CD4-positive, alpha-beta T cell treated with Interleukin-12 subunit alpha and Interleukin-12 subunit beta, for 1 hour (primary cell): Measurements from ENCODE around the gene CSF3.
"Not testable (repeated sequence)": the region's sequence is repeated elsewhere in the genome, so short reads cannot be mapped to it uniquely, and the experiment has no call there.

ENCODE experiments used
- DNase-seq: peaks from one replicate; pipeline ENCODE4 v3.0.0-alpha.2; 2020

CSF3 gene

GRCh38 chr17:39999067-39999466 lies 16.2 kb upstream of the CSF3 start:
- DNase-seq = no peak

GRCh38 chr17:40000161-40000560 lies 15.1 kb upstream of the CSF3 start:
- no peak for DNase-seq

DNA sequence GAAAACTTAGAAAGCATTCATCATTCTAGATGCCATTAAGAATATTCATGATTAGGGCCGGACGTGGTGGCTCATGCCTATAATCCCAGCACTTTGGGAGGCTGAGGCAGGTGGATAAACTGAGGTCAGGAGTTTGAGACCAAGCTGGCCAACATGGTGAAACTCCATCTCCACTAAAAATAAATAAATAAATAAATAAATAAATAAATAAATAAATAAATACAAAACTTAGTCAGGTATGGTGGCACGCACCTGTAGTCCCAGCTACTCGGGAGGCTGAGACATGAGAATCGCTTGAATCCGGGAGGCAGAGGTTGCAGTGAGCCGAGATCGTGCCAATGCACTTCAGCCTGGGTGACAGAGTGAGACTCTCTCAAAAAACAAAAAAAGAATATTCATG lies 13.9 kb upstream of the CSF3 start:
- not testable (repeated sequence) for DNase-seq

DNA sequence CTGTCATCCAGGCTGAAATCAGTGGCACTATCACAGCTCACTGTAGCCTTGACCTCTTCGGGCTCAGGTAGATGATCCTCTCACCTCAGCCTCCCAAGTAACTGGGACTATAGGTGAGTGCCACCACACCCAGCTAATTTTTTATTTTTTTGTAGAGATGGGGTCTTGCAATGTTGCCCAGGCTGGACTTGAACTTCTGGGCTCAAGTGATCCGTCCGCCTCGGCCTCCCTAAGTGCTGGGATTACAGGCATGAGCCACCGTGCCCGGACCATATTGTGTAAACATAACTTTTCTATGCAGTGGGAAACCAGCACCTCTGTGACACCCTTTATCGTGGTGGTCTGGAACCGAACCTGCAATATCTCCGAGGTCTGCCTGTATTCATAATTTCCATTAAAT lies 11.2 kb upstream of the CSF3 start:
- DNase-seq = no peak

DNA sequence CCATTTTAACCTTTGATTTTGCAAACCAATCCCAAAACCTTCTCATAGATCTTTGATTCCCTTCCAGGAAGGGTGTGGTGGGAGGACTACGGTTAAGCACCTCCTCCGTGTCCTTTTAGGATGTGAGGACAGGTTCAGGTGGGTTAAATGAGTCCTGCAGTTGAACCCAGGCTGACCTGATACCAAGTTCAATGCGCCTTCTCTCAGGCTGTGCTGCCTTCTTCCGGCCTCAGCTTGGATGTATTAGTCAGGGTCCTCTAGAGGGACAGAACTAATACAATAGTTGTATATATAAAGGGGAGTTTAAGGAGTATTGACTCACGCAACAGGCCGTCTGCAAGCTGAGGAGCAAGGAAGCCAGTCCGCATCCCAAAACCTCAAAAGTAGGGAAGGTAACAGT lies 10.5 kb upstream of the CSF3 start:
- DNase-seq = no peak

DNA sequence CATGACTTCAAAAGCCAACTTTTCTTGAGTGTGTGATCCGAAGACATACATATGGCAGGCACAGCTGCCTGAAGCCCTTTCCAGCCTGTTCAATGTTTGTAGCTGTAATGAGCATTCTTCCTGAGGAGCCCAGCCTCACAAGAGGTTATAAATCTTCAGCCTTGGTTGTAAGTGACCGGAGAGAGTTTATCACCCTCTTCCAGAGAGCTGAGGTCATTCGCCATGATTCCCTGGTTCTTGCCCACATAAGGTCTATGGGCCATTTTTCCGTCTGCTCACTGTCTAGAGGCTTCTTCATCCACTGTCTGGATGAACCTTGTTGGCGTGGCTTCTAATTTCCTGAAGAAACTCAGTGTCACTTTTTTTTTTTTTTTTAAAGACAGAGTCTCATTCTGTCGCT lies 9.7 kb upstream of the CSF3 start:
- no peak for DNase-seq

- DNase-seq = not testable (repeated sequence)
These were observed 4.2 kb upstream of the CSF3 start for GRCh38 chr17:40010946-40011500.

DNA sequence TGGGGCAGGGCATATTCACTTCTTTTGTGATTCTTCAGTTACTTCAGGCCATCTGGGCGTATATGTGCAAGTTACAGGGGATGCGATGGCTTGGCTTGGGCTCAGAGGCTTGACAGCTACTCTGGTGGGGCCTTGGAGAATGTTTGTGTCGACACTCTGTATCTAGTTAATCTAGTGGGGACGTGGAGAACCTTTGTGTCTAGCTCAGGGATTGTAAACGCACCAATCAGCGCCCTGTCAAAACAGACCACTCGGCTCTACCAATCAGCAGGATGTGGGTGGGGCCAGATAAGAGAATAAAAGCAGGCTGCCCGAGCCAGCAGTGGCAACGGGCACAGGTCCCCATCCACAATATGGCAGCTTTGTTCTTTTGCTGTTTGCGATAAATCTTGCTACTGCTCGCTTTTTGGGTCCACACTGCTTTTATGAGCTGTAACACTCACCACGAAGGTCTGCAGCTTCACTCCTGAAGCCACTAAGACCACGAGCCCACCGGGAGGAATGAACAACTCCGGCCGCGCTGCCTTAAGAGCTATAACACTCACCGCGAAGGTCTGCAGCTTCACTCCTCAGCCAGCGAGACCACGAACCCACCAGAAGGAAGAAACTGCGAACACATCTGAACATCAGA lies 3.1 kb upstream of the CSF3 start:
- not testable (repeated sequence) for DNase-seq

GRCh38 chr17:40014375-40014980 lies 762 bp upstream of the CSF3 start:
- no peak for DNase-seq

DNA sequence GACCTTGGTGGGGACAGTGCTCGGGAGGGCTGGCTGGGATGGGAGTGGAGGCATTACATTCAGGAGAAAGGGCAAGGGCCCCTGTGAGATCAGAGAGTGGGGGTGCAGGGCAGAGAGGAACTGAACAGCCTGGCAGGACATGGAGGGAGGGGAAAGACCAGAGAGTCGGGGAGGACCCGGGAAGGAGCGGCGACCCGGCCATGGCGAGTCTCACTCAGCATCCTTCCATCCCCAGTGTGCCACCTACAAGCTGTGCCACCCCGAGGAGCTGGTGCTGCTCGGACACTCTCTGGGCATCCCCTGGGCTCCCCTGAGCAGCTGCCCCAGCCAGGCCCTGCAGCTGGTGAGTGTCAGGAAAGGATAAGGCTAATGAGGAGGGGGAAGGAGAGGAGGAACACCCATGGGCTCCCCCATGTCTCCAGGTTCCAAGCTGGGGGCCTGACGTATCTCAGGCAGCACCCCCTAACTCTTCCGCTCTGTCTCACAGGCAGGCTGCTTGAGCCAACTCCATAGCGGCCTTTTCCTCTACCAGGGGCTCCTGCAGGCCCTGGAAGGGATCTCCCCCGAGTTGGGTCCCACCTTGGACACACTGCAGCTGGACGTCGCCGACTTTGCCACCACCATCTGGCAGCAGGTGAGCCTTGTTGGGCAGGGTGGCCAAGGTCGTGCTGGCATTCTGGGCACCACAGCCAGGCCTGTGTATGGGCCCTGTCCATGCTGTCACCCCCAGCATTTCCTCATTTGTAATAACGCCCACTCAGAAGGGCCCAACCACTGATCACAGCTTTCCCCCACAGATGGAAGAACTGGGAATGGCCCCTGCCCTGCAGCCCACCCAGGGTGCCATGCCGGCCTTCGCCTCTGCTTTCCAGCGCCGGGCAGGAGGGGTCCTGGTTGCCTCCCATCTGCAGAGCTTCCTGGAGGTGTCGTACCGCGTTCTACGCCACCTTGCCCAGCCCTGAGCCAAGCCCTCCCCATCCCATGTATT lies 1.1 kb downstream of the CSF3 start:
- no peak for DNase-seq

- DNase-seq = no peak
These were observed 2.3 kb downstream of the CSF3 start for GRCh38 chr17:40017422-40018080.

DNA sequence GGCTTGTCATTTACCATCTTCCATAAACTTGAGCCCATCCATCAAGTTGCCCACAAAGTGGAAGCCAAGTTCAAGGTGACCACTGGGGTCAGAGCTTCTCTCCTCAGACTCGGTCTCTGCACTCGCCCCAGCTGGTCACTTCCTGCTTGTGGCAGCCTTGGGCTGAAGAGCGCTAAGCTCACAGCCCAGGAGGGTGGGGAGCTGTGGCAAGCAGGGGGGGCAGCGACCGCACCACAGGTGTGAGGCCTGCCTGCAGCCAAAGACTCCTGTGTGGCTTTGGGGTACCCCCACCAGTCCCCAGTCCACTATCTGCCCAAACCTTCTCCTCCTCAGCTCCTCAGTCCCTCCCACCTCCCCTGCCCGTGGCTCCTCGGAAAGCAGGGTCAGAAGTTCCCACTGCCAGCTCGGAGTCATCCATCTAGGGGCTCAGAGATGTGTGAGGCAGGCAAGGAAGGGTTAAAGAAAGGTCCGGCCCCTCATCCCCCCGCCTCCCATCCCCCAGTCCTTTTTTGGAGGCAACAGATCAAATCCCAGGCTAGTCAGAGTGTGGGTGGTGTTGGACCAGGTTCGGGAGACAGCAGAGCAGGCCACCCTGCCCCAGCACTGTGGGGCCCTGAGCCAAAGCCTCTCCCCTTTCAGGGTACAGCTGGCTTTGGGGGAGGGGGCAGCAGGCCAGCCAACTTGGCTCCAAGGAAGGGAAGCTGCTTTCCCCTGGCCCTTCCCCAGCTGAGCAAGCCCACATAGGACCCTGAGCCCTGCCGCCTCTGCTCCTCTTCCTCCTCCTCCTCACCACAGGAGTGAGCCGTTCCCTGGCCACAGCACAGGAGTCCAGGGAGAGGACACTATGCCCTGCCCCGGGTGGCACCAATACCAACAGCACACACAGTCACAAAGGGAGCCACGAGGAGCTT lies 3.2 kb downstream of the CSF3 start:
- DNase-seq = no peak

- no peak for DNase-seq
These were observed 4.1 kb downstream of the CSF3 start for GRCh38 chr17:40019140-40019991.

DNA sequence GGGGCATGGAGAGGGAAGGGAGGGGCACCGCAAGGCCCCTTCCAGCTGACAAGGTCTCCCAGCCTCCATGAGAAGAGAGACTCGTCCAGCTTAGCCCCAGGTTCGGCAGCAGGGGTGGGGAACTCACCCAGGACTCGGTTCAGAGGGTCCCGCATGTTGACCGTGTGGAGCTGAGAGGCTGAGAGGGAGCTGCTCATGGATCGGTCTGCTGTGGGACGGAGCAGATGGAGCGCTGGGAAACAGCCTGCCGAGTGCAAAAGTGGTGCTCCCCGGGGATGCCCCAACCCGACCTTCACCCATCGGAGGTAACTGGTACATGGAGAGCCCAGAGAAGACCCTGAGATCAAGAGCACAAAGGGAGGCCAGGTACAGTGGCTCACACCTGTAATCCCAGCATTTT lies 4.9 kb downstream of the CSF3 start:
- no peak for DNase-seq

GRCh38 chr17:40021451-40021971 lies 6.3 kb downstream of the CSF3 start:
- no peak for DNase-seq

DNA sequence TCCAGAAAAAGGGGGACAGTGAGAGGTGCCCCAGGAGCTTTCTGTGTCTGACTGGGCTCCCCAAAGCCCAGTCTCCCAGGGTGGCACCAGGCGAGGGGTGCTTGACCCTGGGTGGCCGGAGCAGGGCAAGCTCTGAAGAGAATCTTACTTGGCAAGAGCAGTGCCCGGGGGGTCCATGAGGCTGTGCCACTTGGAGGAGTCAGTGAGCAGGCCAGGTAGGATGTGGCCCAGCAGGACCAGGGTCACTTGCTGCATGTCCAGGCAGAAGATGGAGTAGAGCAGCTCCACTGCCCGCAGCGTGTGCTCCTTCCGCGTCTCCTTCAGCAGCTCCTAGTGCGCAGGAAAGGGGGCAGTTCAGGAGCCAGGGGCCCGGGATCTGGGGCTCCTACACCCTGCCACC lies 7.3 kb downstream of the CSF3 start:
- DNase-seq = no peak

GRCh38 chr17:40022961-40023541 lies 7.8 kb downstream of the CSF3 start:
- no peak for DNase-seq

- DNase-seq = no peak
These were observed 8.5 kb downstream of the CSF3 start for GRCh38 chr17:40023590-40024292.

DNA sequence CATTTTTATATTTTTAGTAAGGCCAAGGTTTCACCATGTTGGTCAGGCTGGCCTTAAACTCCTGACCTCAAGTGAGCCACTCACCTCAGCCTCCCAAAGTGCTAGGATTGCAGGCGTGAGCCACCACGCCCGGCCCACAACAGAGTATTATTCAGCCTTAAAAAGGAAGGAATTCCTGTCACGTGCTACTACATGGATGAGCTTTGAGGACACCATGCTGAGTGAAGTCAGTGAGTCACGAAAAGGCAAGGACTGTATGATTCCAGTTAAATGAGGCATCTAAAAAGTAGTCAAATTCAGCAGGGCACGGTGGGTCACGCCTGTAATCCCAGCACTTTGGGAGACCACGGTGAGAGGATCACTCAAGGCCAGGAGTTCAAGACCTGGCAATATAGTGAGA lies 9.7 kb downstream of the CSF3 start:
- no peak for DNase-seq

DNA sequence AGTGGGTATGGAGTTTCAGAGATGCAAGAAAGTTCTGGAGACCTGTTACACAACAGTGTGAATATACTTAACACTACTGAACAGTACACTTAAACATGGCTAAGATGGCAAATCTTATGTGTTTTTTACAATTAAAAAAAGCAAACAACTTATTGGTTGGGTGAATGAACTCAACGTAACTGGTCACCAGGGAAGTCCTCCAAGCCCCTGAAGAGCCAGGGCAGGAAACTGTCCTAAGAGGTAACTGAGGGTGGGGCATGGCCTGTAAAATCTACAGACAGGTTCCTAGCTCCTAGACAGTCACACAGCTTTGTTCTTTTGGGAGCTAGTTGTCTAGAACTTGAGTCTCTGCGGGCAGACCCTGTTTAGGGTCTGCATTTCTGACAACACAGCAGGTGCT lies 10.3 kb downstream of the CSF3 start:
- no peak for DNase-seq
